ENCODE data around the gene LRRC45. TPM values are rescaled to one million over a fixed set of nuclear protein-coding genes. Genes with fewer than 3 reads are reported as not detected.

LRRC45 gene
- total RNA-seq, 2 experiments from 2014 or later = 41.2 to 52.0 TPM

- intact Hi-C loops (cut with micrococcal nuclease; ENCODE audit: unreplicated experiment) = no loop called here
- Histone ChIP-seq H3K79me2 (ENCODE audit: insufficient read depth, low read depth, low read length) (no peaks in the 10 kb centered on the region), H2AFZ (ENCODE audit: low read length) (no peak overlapping the region), H3K9me3 (ENCODE audit: low read length) (no peaks in the 10 kb centered on the region), H3K4me3 (ENCODE audit: low read depth, low read length, poor library complexity, severe bottlenecking) (no peak overlapping the region), H3K36me3 (ENCODE audit: insufficient read depth, low read length) (no peaks in the 10 kb centered on the region), H4K20me1 (ENCODE audit: insufficient read depth, low read length) (no peaks in the 10 kb centered on the region), H3K27ac (ENCODE audit: low read depth, low read length, poor library complexity, severe bottlenecking) (no peak overlapping the region), H3K4me2 (ENCODE audit: low read length) (no peak overlapping the region), H3K4me1 (ENCODE audit: insufficient read depth, low read length, poor library complexity, severe bottlenecking) (no peaks in the 10 kb centered on the region), H3K9me2 (ENCODE audit: insufficient read depth, low read length) (no peaks in the 10 kb centered on the region)
- TF ChIP-seq CTCF (conservative IDR thresholded peaks at IDR 0.05; ENCODE audit: low read length) = no peak
- no peak for TF ChIP-seq EZH2phosphoT487 (IDR thresholded peaks at IDR 0.05; ENCODE audit: borderline replicate concordance, low read depth, low read length)
- no TSS peak for BruUV-seq (replicated peaks)
- ChIA-PET CTCF (ENCODE audit: unreplicated experiment) (no interaction called here), POLR2A (no interaction called here)
- DNase-seq (ENCODE audit: low spot score) = no peak
These were observed 15.4 kb upstream of the LRRC45 start for GRCh38 chr17:82007495-82008257.

- no peak overlapping the region for H3K27ac ChIP-seq (ENCODE audit: low read depth, low read length, poor library complexity, severe bottlenecking)
- POLR2A ChIA-PET = no interaction called here
- intact Hi-C loops (cut with micrococcal nuclease; ENCODE audit: unreplicated experiment) = no loop called here
- no peak overlapping the region for H3K4me2 ChIP-seq (ENCODE audit: low read length)
- H4K20me1 ChIP-seq (ENCODE audit: insufficient read depth, low read length) = no peaks in the 10 kb centered on the region
- no TSS peak for BruUV-seq (replicated peaks)
- no peaks in the 10 kb centered on the region for H3K9me2 ChIP-seq (ENCODE audit: insufficient read depth, low read length)
- H3K9me3 ChIP-seq (ENCODE audit: low read length) = no peaks in the 10 kb centered on the region
- H3K4me1 ChIP-seq (ENCODE audit: insufficient read depth, low read length, poor library complexity, severe bottlenecking) = no peaks in the 10 kb centered on the region
- CTCF ChIA-PET (ENCODE audit: unreplicated experiment) = no interaction called here
- no peak overlapping the region for H3K4me3 ChIP-seq (ENCODE audit: low read depth, low read length, poor library complexity, severe bottlenecking)
- H2AFZ ChIP-seq (ENCODE audit: low read length) = no peak overlapping the region
- TF ChIP-seq EZH2phosphoT487 (IDR thresholded peaks at IDR 0.05; ENCODE audit: borderline replicate concordance, low read depth, low read length) (no peak), CTCF (conservative IDR thresholded peaks at IDR 0.05; ENCODE audit: low read length) (no peak)
- H3K79me2 ChIP-seq (ENCODE audit: insufficient read depth, low read depth, low read length) = no peaks in the 10 kb centered on the region
- no peaks in the 10 kb centered on the region for H3K36me3 ChIP-seq (ENCODE audit: insufficient read depth, low read length)
- DNase-seq (ENCODE audit: low spot score) = no peak
These were observed 14.7 kb upstream of the LRRC45 start for GRCh38 chr17:82008258-82008940.

GRCh38 chr17:82008941-82009405, 14.1 kb upstream of the LRRC45 start:
- Histone ChIP-seq H3K79me2 (ENCODE audit: insufficient read depth, low read depth, low read length) (no peaks in the 10 kb centered on the region), H3K4me1 (ENCODE audit: insufficient read depth, low read length, poor library complexity, severe bottlenecking) (no peaks in the 10 kb centered on the region), H3K9me2 (ENCODE audit: insufficient read depth, low read length) (no peaks in the 10 kb centered on the region), H4K20me1 (ENCODE audit: insufficient read depth, low read length) (no peaks in the 10 kb centered on the region), H3K9me3 (ENCODE audit: low read length) (no peaks in the 10 kb centered on the region), H3K36me3 (ENCODE audit: insufficient read depth, low read length) (no peaks in the 10 kb centered on the region), H3K4me3 (ENCODE audit: low read depth, low read length, poor library complexity, severe bottlenecking) (no peak overlapping the region), H3K27ac (ENCODE audit: low read depth, low read length, poor library complexity, severe bottlenecking) (no peak overlapping the region), H2AFZ (ENCODE audit: low read length) (no peak overlapping the region), H3K4me2 (ENCODE audit: low read length) (no peak overlapping the region)
- POLR2A ChIA-PET = no interaction called here
- TF ChIP-seq EZH2phosphoT487 (IDR thresholded peaks at IDR 0.05; ENCODE audit: borderline replicate concordance, low read depth, low read length) (no peak), CTCF (conservative IDR thresholded peaks at IDR 0.05; ENCODE audit: low read length) (no peak)
- intact Hi-C loops (cut with micrococcal nuclease; ENCODE audit: unreplicated experiment) = no loop called here
- DNase-seq (ENCODE audit: low spot score) = no peak
- CTCF ChIA-PET (ENCODE audit: unreplicated experiment) = no interaction called here
- no TSS peak for BruUV-seq (replicated peaks)
